ENCODE results near the gene VAPA.

Gene VAPA

DNA sequence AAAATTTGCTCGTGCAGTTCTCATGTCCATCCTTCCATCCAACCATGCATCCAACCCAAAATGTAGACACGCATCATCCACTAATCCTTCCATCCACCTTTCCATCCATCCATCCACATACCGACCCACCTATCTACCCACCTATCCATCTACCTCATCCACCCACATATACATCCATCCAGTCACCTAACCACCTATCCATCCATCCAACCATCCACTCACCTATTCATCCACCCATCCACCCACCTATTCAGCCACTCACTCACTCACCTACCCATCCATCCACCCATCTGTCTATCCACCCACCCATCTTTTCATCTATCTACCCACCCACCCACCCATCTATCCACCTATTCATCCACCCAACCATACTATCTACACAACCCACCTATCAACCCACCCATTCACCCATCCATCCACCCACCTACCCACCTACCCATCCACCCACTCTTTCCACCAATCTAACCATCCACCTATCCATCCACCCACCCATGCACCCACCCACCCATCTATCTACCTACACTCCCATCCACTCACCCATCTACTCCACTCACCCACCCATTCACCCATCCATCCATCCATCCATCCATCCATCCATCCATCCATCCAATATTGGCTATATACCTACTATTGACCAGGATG is 94.3 kb downstream of the VAPA start:
- no peak for DNase-seq
